ENCODE measurements around the gene SMARCA2. TPM values are rescaled to one million over a fixed set of nuclear protein-coding genes. Genes with fewer than 3 reads are reported as not detected.
A peak's percentile ranks its signal among the peaks of the same experiment; 100 is the strongest.
"Not testable (repeated sequence)": the region's sequence is repeated elsewhere in the genome, so short reads cannot be mapped to it uniquely, and the experiment has no call there.

Gene SMARCA2
- polyA plus RNA-seq, 4 donors = 96.5 to 221 (median 168) TPM

DNA sequence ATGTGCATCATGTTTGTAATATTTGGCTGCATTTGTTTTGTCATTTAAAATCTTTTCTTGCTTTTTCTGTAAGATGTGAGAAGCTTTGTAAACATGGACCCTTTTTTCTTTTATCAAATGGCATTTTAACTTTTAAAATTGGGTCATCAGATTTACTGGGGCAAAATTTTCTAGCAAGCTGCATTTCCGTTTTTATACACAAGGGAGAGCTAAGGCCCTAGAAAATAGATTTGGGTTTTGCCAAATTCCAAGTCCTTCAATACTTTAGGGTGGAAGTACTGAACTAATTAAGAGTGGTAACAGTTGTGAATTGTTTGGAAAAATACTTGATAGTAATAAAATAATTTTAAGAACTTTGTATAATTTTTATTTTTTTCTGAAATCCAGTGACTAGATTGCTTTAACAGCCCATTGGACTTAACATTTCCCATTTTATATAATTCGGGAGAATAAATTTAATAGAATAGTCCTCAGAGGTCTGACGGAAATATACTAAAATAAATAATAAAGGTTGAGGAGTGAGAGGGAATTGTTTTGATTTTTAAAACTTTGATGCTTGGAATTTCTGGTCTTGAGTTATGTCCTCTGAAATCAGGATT, 117.4 kb downstream of the SMARCA2 start:
- no peak for DNase-seq (ENCODE audit: low read depth in 4 of 4, low spot score in 3 of 4)

DNA sequence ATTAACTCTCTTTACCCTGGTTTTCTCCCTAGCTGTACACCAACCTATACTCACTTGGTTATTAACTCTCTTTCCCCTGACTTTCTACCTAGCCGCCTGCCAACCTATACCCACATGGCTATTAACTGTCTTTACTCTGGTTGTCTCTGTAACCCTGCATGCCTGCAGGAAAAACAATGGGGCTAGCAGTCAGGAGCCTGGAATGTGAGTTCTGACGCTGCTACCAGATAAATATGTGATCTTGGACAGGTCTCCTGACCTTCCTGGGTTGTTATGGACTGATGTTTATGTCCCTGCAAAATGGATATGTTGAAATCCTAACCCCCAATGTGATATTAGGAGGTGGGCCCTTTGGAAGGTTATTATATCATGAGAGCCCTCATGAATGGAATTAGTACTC, 119.2 kb downstream of the SMARCA2 start:
- DNase-seq (ENCODE audit: low read depth in 4 of 4, low spot score in 3 of 4) = no peak

DNA sequence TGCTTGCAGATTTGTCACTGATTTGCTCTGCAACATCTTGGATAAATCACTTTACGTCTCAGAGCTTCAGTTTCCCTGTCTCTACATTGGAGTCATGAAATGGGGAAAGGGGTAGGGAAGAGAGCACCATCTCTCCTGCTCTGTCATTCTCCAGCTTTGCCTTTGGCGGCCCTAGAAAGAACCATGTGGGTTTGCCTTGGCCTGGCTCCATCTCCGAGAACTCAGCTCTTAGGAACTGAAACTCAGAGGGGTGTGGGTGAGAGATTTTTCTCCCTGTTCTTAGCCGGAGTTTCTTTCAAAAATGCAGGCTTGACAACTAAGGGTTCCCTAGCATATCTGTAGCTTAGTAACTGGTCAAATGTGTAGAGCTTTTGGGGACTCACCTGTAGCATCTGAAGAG, 123.5 kb downstream of the SMARCA2 start:
- no peak for DNase-seq (ENCODE audit: low read depth in 4 of 4, low spot score in 3 of 4)

DNA sequence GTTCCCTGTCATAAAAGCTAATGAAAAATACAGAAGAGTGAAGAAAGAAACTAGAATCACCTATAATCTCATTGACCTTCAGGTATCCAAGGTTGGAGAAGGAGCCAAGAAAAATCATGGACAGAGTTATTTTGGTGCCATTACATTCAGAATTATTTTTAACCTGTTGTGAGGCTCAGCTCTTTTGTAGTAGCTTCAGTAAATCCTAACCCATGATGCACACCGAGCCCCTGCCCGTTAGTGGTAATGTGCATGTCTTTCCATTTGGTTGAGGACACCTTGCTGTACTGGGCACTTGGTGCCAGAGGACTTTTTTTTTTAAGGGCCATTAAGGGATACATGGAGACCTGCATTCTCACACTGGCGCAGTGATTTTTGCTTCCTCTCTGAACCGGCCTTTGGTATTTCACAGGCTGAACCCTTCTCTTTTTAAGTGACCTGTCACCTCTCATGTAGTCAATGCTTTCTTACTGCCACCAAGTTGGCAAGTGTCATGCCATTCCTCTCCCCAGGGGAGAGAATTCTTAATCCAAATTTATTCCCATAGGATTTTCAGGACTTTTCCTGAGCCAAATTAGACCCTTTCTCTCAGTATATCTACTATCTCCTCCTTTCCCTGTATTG, 125.6 kb downstream of the SMARCA2 start:
- DNase-seq (ENCODE audit: low read depth in 4 of 4, low spot score in 3 of 4) = no peak

DNA sequence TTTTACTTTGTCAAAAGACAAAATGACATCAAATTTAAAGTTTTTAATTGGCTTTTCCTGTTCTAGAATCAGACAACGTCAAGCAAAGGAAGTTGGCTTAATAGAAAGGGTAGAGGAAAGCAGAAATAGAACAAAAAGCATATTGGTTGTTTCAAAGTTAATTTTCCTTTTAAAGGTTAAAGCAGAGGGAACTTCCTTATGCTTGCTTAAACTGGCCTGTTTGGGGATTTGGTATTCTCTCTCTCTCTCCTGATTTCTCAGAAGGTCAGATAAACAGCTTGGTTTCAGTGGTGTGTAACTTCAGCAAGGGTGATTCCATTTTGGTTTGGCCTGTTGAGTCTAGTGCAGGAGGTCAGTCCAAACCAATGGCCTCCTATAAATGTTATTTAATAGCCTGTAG, 127.1 kb downstream of the SMARCA2 start:
- no peak for DNase-seq (ENCODE audit: low read depth in 4 of 4, low spot score in 3 of 4)

DNA sequence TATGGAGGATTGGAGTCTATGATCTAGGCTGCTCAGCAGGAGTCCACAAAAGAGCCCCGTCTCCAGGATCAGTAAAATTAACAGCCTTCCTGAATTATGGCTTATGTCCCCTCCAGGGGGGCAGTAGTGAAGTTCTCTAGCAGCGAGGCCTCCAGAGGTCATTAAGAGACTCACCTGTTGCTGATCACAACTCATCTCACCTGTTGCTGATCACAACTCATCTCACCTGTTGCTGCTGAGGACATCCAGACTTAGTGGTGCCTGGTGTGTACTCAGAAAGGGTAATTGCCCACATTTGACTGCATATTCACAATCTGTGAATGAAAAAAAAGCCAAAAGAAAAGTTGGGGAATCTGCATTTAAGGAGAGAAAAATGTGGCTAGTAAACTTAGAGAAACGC, 129.5 kb downstream of the SMARCA2 start:
- no peak for DNase-seq (ENCODE audit: low read depth in 4 of 4, low spot score in 3 of 4)

DNA sequence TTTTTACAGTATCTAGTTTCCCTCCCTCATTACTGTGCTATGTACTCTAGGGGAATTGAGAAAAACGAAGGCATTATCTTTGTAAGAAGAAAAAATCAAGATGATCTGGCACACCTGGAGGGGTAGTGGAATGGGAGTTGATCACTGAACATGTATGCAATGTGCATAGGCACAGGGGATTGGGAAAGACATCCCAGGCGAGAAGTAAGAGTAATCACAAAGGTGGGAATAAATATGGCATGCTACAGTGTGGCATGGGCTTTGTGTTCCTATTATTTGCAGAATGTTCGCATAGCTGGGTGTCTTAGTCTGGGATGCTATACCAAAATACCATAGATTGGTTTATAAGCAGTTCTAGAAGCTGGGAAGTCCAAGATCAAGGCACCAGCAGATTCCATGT, 130.6 kb downstream of the SMARCA2 start:
- no peak for DNase-seq (ENCODE audit: low read depth in 4 of 4, low spot score in 3 of 4)

DNA sequence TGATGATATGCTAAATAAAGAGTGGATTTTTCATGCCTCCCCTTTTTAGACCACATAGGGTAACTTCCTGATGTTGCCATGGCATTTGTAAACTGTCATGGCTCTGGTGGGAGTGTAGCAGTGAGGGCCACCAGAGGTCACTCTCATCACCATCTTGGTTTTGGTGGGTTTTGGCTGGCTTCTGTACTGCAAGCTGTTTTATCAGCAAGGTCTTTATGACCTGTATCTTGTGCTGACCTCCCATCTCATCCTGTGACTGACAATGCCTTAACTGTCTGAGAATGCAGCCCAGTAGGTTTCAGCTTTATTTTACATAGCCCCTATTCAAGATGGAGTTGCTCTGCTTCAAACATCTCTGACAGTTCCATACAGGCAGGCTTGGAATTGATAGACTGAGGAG, 131.6 kb downstream of the SMARCA2 start:
- not testable (repeated sequence) for DNase-seq (ENCODE audit: low read depth in 4 of 4, low spot score in 3 of 4)

DNA sequence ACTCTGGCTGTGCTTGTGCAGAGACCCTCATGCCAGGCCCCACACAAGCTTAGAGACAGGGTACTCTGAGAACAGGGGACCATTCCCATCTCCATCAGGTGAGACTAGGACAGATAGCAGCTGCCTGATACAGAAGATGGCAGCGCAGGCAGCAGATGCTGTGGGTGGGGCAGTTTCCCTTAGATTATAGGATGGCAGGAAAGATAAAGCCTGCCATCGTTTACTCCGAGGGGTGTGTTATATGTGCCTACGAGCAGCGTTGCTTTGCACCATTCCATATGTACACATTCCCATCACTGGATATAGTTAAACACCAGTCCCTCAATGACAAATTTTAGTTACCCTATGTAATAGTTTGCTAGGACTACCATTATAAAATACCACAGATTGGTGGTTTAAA, 135.2 kb downstream of the SMARCA2 start:
- no peak for DNase-seq (ENCODE audit: low read depth in 4 of 4, low spot score in 3 of 4)

DNA sequence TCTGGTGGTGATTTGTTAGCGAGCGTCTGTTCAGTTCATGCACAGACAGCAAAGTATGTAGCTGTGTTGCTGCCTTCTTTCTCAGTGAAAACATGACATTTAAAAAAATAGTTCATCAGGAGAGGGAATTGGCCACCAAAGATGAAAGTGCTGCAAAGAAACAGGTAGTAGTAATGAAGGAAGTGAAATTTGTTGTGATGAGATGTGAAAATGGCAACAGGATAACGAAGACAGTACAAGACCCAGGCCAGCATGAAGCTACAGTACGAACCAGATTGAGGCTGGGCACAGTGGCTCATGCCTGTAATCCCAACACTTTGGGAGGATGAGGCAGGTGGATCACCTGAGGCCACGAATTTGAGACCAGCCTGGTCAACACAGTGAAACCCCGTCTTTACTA, 136.0 kb downstream of the SMARCA2 start:
- DNase-seq (ENCODE audit: low read depth in 4 of 4, low spot score in 3 of 4) = no peak

DNA sequence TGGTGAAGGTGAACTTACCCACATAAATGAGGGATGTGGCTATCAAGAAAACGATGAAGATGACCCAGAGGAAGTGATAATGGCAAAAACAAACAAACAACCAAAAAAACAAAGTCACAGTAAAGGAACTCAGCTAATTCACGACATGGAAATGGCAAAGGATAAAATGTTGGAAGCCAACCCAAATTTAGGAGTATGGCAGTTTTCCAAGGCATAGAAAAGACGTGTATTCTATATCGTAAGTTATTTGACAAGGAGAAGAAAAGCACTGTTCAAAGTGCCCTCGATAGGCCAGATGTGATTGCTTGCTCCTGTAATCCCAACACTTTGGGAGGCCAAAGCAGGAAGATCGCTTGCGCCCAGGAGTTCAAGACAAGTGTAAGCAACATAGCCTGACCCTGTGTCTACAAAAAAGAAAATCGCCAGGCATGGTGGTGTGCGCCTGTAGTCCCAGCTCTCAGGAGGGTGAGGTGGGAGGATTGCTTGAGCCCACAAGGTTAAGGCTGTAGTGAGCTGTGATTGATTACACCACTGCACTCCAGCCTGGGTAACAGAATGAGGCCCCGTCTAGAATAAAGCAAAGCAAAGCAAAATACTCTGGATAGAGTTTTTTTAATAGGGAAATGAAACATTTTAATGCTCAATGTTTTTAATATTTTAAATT, 138.0 kb downstream of the SMARCA2 start:
- no peak for DNase-seq (ENCODE audit: low read depth in 4 of 4, low spot score in 3 of 4)

DNA sequence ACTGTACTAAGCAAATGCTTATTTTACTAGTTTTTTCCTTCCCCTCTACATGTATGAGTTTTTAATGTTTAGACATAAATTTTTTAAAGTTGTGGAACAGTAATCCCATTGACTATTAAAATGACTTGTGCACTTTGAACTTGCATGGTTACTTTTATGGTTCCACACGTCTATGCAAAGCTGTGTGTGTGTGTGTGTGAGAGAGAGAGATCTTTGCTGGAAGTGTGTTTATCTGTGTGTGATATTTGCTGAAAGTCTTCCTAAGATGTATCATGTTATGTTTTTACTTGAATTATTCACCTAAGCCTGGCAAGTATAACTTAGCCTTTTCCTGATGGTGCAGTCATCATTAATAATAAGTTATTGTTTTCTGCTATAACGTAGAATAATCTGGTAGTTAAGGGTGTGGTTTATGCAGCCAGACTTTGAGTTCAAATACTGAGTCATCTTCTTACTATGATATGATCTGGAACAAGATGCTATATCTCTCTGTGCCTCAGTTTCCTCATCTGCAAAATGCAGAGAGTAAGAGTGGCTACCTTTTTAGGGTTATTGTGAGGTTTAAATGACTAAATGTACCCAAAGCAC, 138.6 kb downstream of the SMARCA2 start:
- DNase-seq (ENCODE audit: low read depth in 4 of 4, low spot score in 3 of 4) = no peak

DNA sequence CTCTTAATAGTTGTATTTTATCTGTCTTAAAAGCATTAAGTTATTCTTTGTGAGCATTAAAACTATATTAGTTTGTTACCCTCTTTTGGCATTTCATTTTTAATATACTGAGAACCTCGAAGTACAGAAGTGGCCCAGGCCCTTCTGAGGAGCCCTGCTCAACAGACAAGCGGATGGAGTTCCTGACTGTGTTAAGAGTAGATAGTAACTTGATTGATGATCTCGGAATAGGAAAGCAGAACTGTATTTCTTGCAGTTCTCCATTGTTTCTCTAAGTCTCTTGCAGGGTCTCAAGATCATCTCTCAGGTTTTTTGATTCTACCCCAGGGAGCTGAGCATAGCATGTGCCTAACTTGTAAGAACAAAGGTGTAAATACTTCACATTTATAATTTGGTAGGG, 139.6 kb downstream of the SMARCA2 start:
- DNase-seq (ENCODE audit: low read depth in 4 of 4, low spot score in 3 of 4) = no peak

DNA sequence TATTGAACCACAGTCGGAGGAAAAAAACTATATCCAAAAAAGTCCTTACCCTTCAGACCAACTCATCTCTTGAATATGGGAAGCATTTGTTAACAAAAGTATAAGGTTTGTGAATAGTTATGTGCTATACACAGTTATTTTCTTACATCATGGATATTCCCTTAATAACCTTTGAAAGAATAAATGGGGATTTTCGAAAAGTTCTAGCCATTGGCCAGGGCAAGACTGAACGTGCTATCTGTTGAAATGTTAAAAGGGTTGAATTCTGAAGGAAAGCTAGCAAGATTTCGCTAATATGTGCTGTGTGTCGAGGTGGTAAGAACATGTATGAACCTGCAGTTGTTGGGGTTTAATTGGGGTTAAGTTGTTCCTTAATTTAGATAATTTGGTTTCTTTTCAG, 140.8 kb downstream of the SMARCA2 start:
- DNase-seq (ENCODE audit: low read depth in 4 of 4, low spot score in 3 of 4) = no peak

DNA sequence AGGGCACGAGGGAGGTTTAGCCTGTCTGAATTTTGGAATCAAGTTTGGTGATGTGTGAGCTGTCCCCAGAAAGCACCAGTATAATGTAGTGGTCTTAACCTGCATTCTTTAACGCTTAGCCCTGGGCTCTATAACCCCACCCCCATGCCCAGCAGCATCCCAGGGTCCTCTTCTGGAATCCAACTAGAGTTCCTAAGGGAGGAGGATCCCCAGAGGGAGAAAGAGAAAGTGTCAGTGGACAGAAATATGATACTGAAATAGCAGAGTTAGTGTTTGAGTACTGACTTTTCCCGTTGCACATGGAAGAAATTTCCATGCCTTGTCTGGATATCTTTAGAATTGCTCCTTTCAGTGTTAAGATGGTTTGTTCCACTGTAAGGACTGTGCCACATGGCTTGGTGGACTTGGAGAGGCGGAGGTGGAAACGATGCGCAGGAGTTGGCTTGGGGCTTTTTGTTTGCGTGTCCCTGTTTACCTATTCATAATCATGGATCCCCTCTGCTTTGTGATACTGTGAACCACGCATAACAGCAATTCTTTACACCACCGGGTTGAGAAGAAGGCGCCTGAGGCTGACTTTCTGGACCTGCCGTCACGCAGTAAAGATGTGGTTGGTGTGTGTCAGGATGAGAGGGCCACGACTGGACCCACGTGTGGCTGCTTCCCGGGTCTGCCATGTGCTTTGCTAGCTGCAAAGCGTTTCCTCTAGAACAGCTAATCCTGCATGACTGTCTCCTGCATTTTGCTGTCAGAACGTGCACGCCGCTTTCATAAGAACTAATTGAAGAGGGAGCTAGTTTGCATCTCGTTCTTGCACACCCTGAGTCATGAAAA, 142.3 kb downstream of the SMARCA2 start:
- peak in 1 of 4 donors; percentile 43 for DNase-seq (ENCODE audit: low read depth in 4 of 4, low spot score in 3 of 4)

DNA sequence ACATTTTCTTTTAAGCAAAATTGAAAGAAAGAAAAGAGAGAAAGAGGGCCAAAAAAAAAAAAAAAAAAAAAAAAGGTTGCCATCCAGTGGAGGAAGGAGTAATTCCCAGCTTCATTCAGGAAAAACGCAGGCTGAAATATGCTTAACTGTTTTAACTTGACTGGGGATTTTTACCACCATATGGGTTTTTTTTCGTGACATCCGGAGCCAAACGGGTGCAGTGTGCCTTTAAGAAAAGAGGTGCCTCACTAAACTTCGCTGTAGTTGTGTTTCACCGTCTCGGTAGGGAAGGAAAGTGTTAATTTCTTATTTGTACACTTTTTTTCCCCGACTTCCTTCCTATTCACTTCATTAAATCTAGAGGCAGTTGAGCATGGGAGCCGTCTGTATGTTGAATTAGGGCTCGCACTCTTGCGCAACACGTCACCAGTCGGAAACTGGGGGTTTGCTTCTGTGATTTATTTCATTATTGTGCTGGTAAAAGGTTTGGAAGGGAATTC, 143.0 kb downstream of the SMARCA2 start:
- peak; percentile 68 to 80 (median 73) for DNase-seq (ENCODE audit: low read depth in 4 of 4, low spot score in 3 of 4)

DNA sequence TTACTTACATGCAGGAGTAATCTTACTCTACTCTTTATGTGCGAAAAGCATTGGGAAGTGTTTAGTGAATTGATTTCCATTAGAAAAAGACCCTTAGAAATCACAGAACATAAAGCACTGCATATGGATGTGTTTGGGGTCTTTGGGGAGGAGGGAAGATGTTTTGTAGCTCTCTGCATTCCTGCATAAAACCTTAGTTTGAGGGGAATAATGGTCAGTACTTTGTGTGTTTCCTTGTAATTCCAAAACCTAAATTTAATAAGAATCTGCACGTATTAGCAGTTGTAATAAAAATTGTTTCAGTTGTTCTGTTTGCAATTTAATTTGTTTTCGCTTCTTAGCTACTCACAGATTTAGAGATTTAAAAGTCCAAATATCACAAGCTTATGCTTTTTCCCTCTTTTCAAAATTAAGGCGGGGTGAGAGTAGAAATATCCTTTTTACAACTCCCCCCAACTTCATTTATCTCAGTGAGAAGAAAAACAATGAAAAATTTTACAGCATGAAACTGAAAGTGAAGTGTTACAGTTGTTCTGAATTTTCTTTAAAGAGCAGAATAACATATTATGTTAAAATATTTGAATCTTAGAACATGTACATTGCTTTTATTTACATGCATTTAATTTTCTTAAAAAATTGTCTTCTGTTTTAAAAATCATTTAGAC, 143.8 kb downstream of the SMARCA2 start:
- DNase-seq (ENCODE audit: low read depth in 4 of 4, low spot score in 3 of 4) = peak in 1 of 4 donors; percentile 29

DNA sequence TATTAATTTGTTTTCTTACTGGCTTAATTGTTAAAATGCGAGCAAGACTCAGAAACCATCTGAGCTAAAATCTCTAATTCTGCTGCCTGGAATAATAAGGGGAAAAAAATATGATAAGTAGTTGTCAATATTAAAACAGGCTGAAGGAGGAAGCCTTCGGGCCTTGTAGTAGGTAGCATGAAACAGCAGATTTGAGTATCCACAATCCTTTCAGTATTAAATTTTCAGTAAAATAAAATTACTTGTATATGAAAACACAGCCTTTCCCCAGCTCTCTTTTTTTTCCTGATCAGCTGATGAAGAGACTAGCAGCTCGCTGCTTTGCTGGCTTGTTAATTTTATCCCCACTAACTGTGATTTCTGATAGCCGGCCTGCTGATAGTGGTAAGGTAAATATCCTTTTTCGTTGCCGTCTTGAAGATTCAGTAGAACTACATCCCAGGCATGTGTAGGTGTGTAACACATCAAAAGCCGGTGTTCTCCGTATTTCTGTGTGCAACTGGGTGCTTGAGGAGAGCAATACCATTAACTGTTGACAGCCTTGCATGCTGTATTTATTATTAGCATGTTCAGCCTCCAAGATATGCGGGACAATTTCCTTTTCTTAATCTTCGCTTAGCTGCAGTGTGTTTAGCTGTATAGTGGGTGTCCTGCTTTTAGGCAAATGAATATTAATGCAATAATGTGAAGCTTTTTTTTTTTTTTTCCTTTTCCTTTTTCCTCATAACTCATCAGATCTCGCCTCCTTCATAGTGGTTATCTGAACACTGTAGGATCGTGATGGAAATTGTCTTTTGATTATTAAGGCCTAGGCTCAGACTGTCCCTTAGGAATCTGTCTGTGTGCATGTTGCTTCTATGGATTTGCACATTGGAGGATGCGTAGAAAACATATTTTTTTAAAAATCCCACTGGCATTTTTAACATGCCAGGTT, 144.6 kb downstream of the SMARCA2 start:
- DNase-seq (ENCODE audit: low read depth in 4 of 4, low spot score in 3 of 4) = peak in 1 of 4 donors; percentile 41

DNA sequence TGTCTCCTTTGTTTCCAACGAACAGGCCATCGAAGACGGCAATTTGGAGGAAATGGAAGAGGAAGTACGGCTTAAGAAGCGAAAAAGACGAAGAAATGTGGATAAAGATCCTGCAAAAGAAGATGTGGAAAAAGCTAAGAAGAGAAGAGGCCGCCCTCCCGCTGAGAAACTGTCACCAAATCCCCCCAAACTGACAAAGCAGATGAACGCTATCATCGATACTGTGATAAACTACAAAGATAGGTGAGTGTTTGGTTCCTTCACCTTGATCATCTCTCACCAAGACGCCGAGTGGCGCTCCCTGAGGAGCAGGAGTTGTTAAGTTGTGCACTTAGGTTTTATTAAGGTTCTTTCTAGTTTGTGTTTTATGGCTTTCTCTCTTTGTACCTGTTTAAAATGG, 146.5 kb downstream of the SMARCA2 start:
- no peak for DNase-seq (ENCODE audit: low read depth in 4 of 4, low spot score in 3 of 4)

Data from left renal pelvis (tissue), 4 donors.